ENCODE results near the gene PSAPL1. TPM values are rescaled to one million over a fixed set of nuclear protein-coding genes. Genes with fewer than 3 reads are reported as not detected.

Gene PSAPL1
- total and polyA plus RNA-seq, 2 donors, result 0.05 TPM; not detected in 1

GRCh38 chr4:7432531-7433375 is 2.0 kb downstream of the PSAPL1 start:
- H3K4me3 ChIP-seq (ENCODE audit: low read depth, low read length), result no peak overlapping the region
- H3K27ac ChIP-seq (ENCODE audit: low read depth), result no peak overlapping the region
- WGBS, result 91% methylated on average over 23 of the region's 23 CpGs
- no peaks in the 10 kb centered on the region for H3K4me1 ChIP-seq (ENCODE audit: insufficient read depth)
- no peaks in the 10 kb centered on the region for H3K36me3 ChIP-seq (ENCODE audit: insufficient read depth)
- no peak for DNase-seq (ENCODE audit: extremely low spot score)

GRCh38 chr4:7431696-7432530 is 2.8 kb downstream of the PSAPL1 start:
- H3K4me1 ChIP-seq (ENCODE audit: insufficient read depth), result no peaks in the 10 kb centered on the region
- no peak for DNase-seq (ENCODE audit: extremely low spot score)
- 91% methylated on average over 27 of the region's 27 CpGs for WGBS
- H3K36me3 ChIP-seq (ENCODE audit: insufficient read depth), result no peaks in the 10 kb centered on the region
- no peak overlapping the region for H3K4me3 ChIP-seq (ENCODE audit: low read depth, low read length)
- no peak overlapping the region for H3K27ac ChIP-seq (ENCODE audit: low read depth)

- DNase-seq (ENCODE audit: extremely low spot score), result no peak
- Histone ChIP-seq H3K27ac (ENCODE audit: low read depth) (no peak overlapping the region), H3K4me1 (ENCODE audit: insufficient read depth) (no peaks in the 10 kb centered on the region), H3K36me3 (ENCODE audit: insufficient read depth) (no peaks in the 10 kb centered on the region), H3K4me3 (ENCODE audit: low read depth, low read length) (no peak overlapping the region)
- 88% methylated on average over 17 of the region's 17 CpGs for WGBS
These were observed 3.6 kb downstream of the PSAPL1 start for GRCh38 chr4:7430965-7431695.

- no peak for DNase-seq (ENCODE audit: extremely low spot score)
- 65% methylated on average over 16 of the region's 16 CpGs for WGBS
- Histone ChIP-seq H3K36me3 (ENCODE audit: insufficient read depth) (no peaks in the 10 kb centered on the region), H3K27ac (ENCODE audit: low read depth) (no peak overlapping the region), H3K4me1 (ENCODE audit: insufficient read depth) (no peaks in the 10 kb centered on the region), H3K4me3 (ENCODE audit: low read depth, low read length) (no peak overlapping the region)
These were observed 4.3 kb downstream of the PSAPL1 start for GRCh38 chr4:7430368-7430964.

GRCh38 chr4:7429601-7430078 is 5.1 kb downstream of the PSAPL1 start:
- Histone ChIP-seq H3K27ac (ENCODE audit: low read depth) (no peak overlapping the region), H3K4me3 (ENCODE audit: low read depth, low read length) (no peak overlapping the region), H3K4me1 (ENCODE audit: insufficient read depth) (no peaks in the 10 kb centered on the region), H3K36me3 (ENCODE audit: insufficient read depth) (no peaks in the 10 kb centered on the region)
- DNase-seq (ENCODE audit: extremely low spot score), result no peak
- 77% methylated on average over 17 of the region's 17 CpGs for WGBS

GRCh38 chr4:7429069-7429416 is 5.7 kb downstream of the PSAPL1 start:
- H3K4me1 ChIP-seq (ENCODE audit: insufficient read depth), result no peaks in the 10 kb centered on the region
- no peak overlapping the region for H3K4me3 ChIP-seq (ENCODE audit: low read depth, low read length)
- 90% methylated on average over 9 of the region's 9 CpGs for WGBS
- H3K27ac ChIP-seq (ENCODE audit: low read depth), result no peak overlapping the region
- no peaks in the 10 kb centered on the region for H3K36me3 ChIP-seq (ENCODE audit: insufficient read depth)
- DNase-seq (ENCODE audit: extremely low spot score), result no peak

- Histone ChIP-seq H3K27ac (ENCODE audit: low read depth) (no peak overlapping the region), H3K4me3 (ENCODE audit: low read depth, low read length) (no peak overlapping the region), H3K36me3 (ENCODE audit: insufficient read depth) (no peaks in the 10 kb centered on the region), H3K4me1 (ENCODE audit: insufficient read depth) (no peaks in the 10 kb centered on the region)
- WGBS, result 78% methylated on average over 16 of the region's 16 CpGs
- no peak for DNase-seq (ENCODE audit: extremely low spot score)
These were observed 6.3 kb downstream of the PSAPL1 start for GRCh38 chr4:7428261-7429068.

- Histone ChIP-seq H3K4me1 (ENCODE audit: insufficient read depth) (no peaks in the 10 kb centered on the region), H3K4me3 (ENCODE audit: low read depth, low read length) (no peak overlapping the region), H3K36me3 (ENCODE audit: insufficient read depth) (no peaks in the 10 kb centered on the region), H3K27ac (ENCODE audit: low read depth) (no peak overlapping the region)
- DNase-seq (ENCODE audit: extremely low spot score), result no peak
- 78% methylated on average over 13 of the region's 13 CpGs for WGBS
These were observed 6.9 kb downstream of the PSAPL1 start for GRCh38 chr4:7427831-7428260.

- 58% methylated on average over 10 of the region's 10 CpGs for WGBS
These were observed 7.4 kb downstream of the PSAPL1 start for GRCh38 chr4:7427361-7427760.

GRCh38 chr4:7426525-7427171 is 8.1 kb downstream of the PSAPL1 start:
- Histone ChIP-seq H3K4me3 (ENCODE audit: low read depth, low read length) (no peak overlapping the region), H3K36me3 (ENCODE audit: insufficient read depth) (no peaks in the 10 kb centered on the region), H3K4me1 (ENCODE audit: insufficient read depth) (no peaks in the 10 kb centered on the region), H3K27ac (ENCODE audit: low read depth) (no peak overlapping the region)
- DNase-seq (ENCODE audit: extremely low spot score), result no peak
- WGBS, result 93% methylated on average over 20 of the region's 20 CpGs

More at GRCh38 chr4:7427361-7427760, 7.4 kb downstream of the PSAPL1 start:
- Histone ChIP-seq H3K27ac (ENCODE audit: low read depth) (no peak overlapping the region), H3K36me3 (ENCODE audit: insufficient read depth) (no peaks in the 10 kb centered on the region), H3K4me1 (ENCODE audit: insufficient read depth) (no peaks in the 10 kb centered on the region), H3K4me3 (ENCODE audit: low read depth, low read length) (no peak overlapping the region)
- DNase-seq (ENCODE audit: extremely low spot score), result no peak

GRCh38 chr4:7425591-7426468 is 8.9 kb downstream of the PSAPL1 start:
- no peak overlapping the region for H3K4me3 ChIP-seq (ENCODE audit: low read depth, low read length)
- no peaks in the 10 kb centered on the region for H3K36me3 ChIP-seq (ENCODE audit: insufficient read depth)
- DNase-seq (ENCODE audit: extremely low spot score), result no peak
- no peaks in the 10 kb centered on the region for H3K4me1 ChIP-seq (ENCODE audit: insufficient read depth)
- 90% methylated on average over 28 of the region's 28 CpGs for WGBS
- H3K27ac ChIP-seq (ENCODE audit: low read depth), result no peak overlapping the region

Measured in urinary bladder (tissue), 4 donors.